HUES48 (cell line): ENCODE results near the gene ABCA4.

Source experiments
- H3K27ac ChIP-seq: one replicate; pipeline ENCODE4 v1.7.0; 2013; ENCODE audit warnings: low read depth, low read length, inconsistent platforms
- H3K27me3 ChIP-seq: 2 replicates; pipeline ENCODE4 v1.6.1; 2013; ENCODE audit warnings: mild to moderate bottlenecking, low read length; ENCODE audit not compliant: control insufficient read depth, insufficient read depth
- H3K36me3 ChIP-seq: 2 replicates; pipeline ENCODE4 v1.6.1; 2013; ENCODE audit warnings: low read length; ENCODE audit not compliant: control insufficient read depth, insufficient read depth
- H3K4me1 ChIP-seq: 2 replicates; pipeline ENCODE4 v1.6.1; 2013; ENCODE audit warnings: mild to moderate bottlenecking, low read length; ENCODE audit not compliant: control insufficient read depth, insufficient read depth
- H3K4me3 ChIP-seq: 2 replicates; pipeline ENCODE4 v1.5.1; 2013; ENCODE audit warnings: mild to moderate bottlenecking, low read depth, low read length
- H3K9ac ChIP-seq: 2 replicates; pipeline ENCODE4 v1.6.1; 2013; ENCODE audit warnings: mild to moderate bottlenecking, low read depth, low read length, moderate library complexity
- H3K9me3 ChIP-seq: 2 replicates; pipeline ENCODE4 v1.6.1; 2013; ENCODE audit warnings: low read length; ENCODE audit not compliant: control insufficient read depth, insufficient read depth

Gene ABCA4

GRCh38 chr1:94025383-94026340 lies 95.3 kb downstream of the ABCA4 start:
- no peak overlapping the region for H3K4me3 ChIP-seq
- peaks cover 4% of the 10 kb centered on the region; the same call in 1 of the 2 replicates for H3K4me1 ChIP-seq

DNA sequence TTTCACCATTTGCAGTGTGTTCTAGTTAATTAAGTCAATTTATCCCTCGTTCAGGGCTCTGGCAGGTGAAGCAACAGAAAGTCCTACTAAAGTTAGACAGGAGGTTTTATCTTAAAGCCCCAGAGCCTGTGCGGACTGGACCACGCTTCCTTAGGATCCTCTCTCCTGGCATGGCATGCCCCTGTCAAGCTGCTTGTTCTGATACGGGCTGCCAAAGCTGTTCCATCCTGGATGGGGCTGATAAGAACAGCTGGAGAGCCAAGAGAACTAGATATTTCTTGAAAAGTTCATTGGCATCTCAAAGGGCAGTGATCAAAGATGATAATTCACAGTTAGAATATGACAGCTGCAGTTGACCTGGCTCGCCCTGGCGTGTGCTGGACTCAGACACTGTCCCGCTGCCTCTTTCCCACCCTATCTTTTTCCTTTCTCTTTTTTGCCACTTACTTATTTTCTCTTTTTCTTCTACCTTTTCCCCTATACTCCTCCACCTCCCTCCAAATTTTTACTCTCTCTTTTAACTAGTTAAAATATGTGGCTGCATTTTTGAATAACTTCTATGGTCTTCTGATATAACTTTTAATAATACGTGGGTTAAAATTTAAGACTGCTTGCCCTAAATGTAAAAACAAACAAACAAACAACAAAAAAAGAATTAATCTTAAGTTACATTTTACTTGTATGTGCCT lies 96.7 kb downstream of the ABCA4 start:
- Histone ChIP-seq H3K4me1 (peaks cover 8% of the 10 kb centered on the region; the same call in 1 of the 2 replicates), H3K9ac (no peak overlapping the region), H3K4me3 (no peak overlapping the region), H3K9me3 (no peaks in the 10 kb centered on the region), H3K36me3 (no peaks in the 10 kb centered on the region), H3K27me3 (no peaks in the 10 kb centered on the region), H3K27ac (no peak overlapping the region)

More at GRCh38 chr1:94025383-94026340, 95.3 kb downstream of the ABCA4 start:
- Histone ChIP-seq H3K36me3 (no peaks in the 10 kb centered on the region), H3K27me3 (no peaks in the 10 kb centered on the region), H3K27ac (no peak overlapping the region), H3K9me3 (no peaks in the 10 kb centered on the region), H3K9ac (no peak overlapping the region)

- no peak overlapping the region for H3K4me3 ChIP-seq
- H3K27me3 ChIP-seq = no peaks in the 10 kb centered on the region
- H3K36me3 ChIP-seq = no peaks in the 10 kb centered on the region
- H3K4me1 ChIP-seq = peaks cover 8% of the 10 kb centered on the region; the same call in 1 of the 2 replicates
- no peak overlapping the region for H3K27ac ChIP-seq
- no peaks in the 10 kb centered on the region for H3K9me3 ChIP-seq
- no peak overlapping the region for H3K9ac ChIP-seq
Observed at GRCh38 chr1:94022471-94023189, 98.3 kb downstream of the ABCA4 start.

GRCh38 chr1:94020764-94021579 lies 100.0 kb downstream of the ABCA4 start:
- no peaks in the 10 kb centered on the region for H3K27me3 ChIP-seq
- H3K4me1 ChIP-seq = peaks cover 8% of the 10 kb centered on the region; the same call in 1 of the 2 replicates
- no peaks in the 10 kb centered on the region for H3K36me3 ChIP-seq
- H3K9me3 ChIP-seq = no peaks in the 10 kb centered on the region
- no peak overlapping the region for H3K27ac ChIP-seq
- H3K9ac ChIP-seq = no peak overlapping the region
- H3K4me3 ChIP-seq = no peak overlapping the region

DNA sequence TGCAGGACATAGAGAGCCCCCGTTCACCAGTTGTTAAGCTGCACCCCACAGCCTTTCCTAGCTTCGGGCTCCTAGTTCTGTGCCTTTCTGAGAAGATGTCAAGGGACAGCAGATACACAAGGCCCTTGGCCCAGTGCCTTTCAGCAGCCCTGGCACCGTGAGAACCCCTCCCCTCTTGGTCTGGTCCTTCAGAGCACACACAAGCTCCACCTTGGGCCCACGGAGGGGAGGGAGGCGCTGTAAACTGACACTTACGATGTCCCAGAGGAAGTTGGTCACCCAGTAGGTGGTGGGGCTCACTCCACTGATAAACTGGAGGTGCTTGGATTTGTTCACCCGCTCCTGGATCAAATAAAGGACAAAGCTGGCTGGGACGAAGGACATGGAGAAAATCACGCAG lies 101.6 kb downstream of the ABCA4 start:
- Histone ChIP-seq H3K4me3 (no peak overlapping the region), H3K9ac (no peak overlapping the region), H3K27ac (no peak overlapping the region)

GRCh38 chr1:94017155-94017829 lies 103.7 kb downstream of the ABCA4 start:
- H3K4me3 ChIP-seq = no peak overlapping the region
- no peak overlapping the region for H3K9ac ChIP-seq
- H3K27ac ChIP-seq = no peak overlapping the region
- H3K27me3 ChIP-seq = peaks cover 18% of the 10 kb centered on the region
- H3K9me3 ChIP-seq = no peaks in the 10 kb centered on the region
- H3K4me1 ChIP-seq = peaks cover 24% of the 10 kb centered on the region
- no peaks in the 10 kb centered on the region for H3K36me3 ChIP-seq

More for the DNA sequence above, 101.6 kb downstream of the ABCA4 start:
- Histone ChIP-seq H3K4me1 (peaks cover 8% of the 10 kb centered on the region; the same call in 1 of the 2 replicates), H3K27me3 (peaks cover under 1% of the 10 kb centered on the region; the same call in 1 of the 2 replicates), H3K36me3 (no peaks in the 10 kb centered on the region), H3K9me3 (no peaks in the 10 kb centered on the region)

GRCh38 chr1:94015489-94015817 lies 105.5 kb downstream of the ABCA4 start:
- Histone ChIP-seq H3K27ac (no peak overlapping the region), H3K4me3 (no peak overlapping the region), H3K27me3 (peaks cover 18% of the 10 kb centered on the region), H3K9ac (no peak overlapping the region), H3K36me3 (no peaks in the 10 kb centered on the region), H3K9me3 (no peaks in the 10 kb centered on the region), H3K4me1 (peaks cover 27% of the 10 kb centered on the region)

GRCh38 chr1:94014635-94015488 lies 106.1 kb downstream of the ABCA4 start:
- no peak overlapping the region for H3K4me3 ChIP-seq

GRCh38 chr1:94014087-94014486 lies 106.9 kb downstream of the ABCA4 start:
- peaks cover 18% of the 10 kb centered on the region for H3K27me3 ChIP-seq
- H3K27ac ChIP-seq = no peak overlapping the region
- H3K36me3 ChIP-seq = no peaks in the 10 kb centered on the region
- H3K4me3 ChIP-seq = no peak overlapping the region
- no peaks in the 10 kb centered on the region for H3K9me3 ChIP-seq
- H3K9ac ChIP-seq = no peak overlapping the region
- H3K4me1 ChIP-seq = peaks cover 23% of the 10 kb centered on the region

More at GRCh38 chr1:94014635-94015488, 106.1 kb downstream of the ABCA4 start:
- no peaks in the 10 kb centered on the region for H3K36me3 ChIP-seq
- H3K4me1 ChIP-seq = peaks cover 27% of the 10 kb centered on the region
- H3K9me3 ChIP-seq = no peaks in the 10 kb centered on the region
- H3K27me3 ChIP-seq = peaks cover 18% of the 10 kb centered on the region
- H3K9ac ChIP-seq = no peak overlapping the region
- no peak overlapping the region for H3K27ac ChIP-seq
